CD4-positive, alpha-beta T cell (primary cell): ENCODE measurements around the gene AIF1. TPM values are rescaled to one million over a fixed set of nuclear protein-coding genes. Genes with fewer than 3 reads are reported as not detected.

Source experiments
- ATAC-seq: fragments of 200-7000 bp; cut with Tn5 transposase; one replicate; pipeline ENCODE4 v1.10.0; 2022; ENCODE audit warnings: mild to moderate bottlenecking; ENCODE audit not compliant: poor library complexity
- CTCF ChIA-PET: fragments of 350-600 bp; sonication (Branson Sonifier 250); formaldehyde crosslinking; loops from one replicate; lab custom pipeline; 2021; ENCODE audit warnings: antibody characterized with exemption, inconsistent platforms; lab: Charles Lee
- POLR2A ChIA-PET: fragments of 350-600 bp; sonication (Branson Sonifier 250); formaldehyde crosslinking; loops from one replicate; lab custom pipeline; 2021; ENCODE audit warnings: antibody characterized with exemption, inconsistent platforms; lab: Charles Lee
- DNase-seq, 14 experiments: peaks; one replicate each; pipeline ENCODE4 v3.0.0-alpha.2; 2013 to 2020; ENCODE audit warnings: mixed read lengths in 2 of 14
- H3K27ac ChIP-seq, 2 donors: one replicate each; pipeline versions ENCODE4 v1.5.1 to v1.7.0; 2013; ENCODE audit warnings: low read length in 2 of 2, low read depth in 1 of 2, mild to moderate bottlenecking in 1 of 2
- H3K27me3 ChIP-seq, 2 experiments: 1 replicate in 1 of 2; 2 replicates in 1 of 2; pipeline versions ENCODE4 v1.6.1 to v1.7.0; 2013; ENCODE audit warnings: low read length in 2 of 2, control low read depth in 1 of 2, mild to moderate bottlenecking in 1 of 2, moderate library complexity in 1 of 2; ENCODE audit not compliant: insufficient read depth in 2 of 2, control insufficient read depth in 1 of 2
- H3K36me3 ChIP-seq: one replicate; pipeline ENCODE4 v1.6.1; 2013; ENCODE audit warnings: low read length, control low read depth; ENCODE audit not compliant: insufficient read depth
- H3K4me1 ChIP-seq: one replicate; pipeline ENCODE4 v1.6.1; 2013; ENCODE audit warnings: low read length, control low read depth; ENCODE audit not compliant: insufficient read depth
- H3K4me3 ChIP-seq: one replicate; pipeline ENCODE4 v1.5.1; 2013; ENCODE audit warnings: mild to moderate bottlenecking, low read length, moderate library complexity
- H3K9me3 ChIP-seq, 2 experiments: 1 replicate in 1 of 2; 2 replicates in 1 of 2; pipeline versions ENCODE4 v1.6.1 to v1.7.0; 2013; ENCODE audit warnings: low read length in 2 of 2, mild to moderate bottlenecking in 2 of 2, control low read depth in 1 of 2, moderate library complexity in 1 of 2; ENCODE audit not compliant: control insufficient read depth in 1 of 2, insufficient read depth in 1 of 2
- H3K27ac Mint-ChIP-seq: one replicate; pipeline ENCODE4 v1.8.0; 2020; ENCODE audit warnings: mixed read lengths
- H3K27me3 Mint-ChIP-seq: one replicate; pipeline ENCODE4 v1.8.0; 2021; ENCODE audit warnings: mixed read lengths
- H3K36me3 Mint-ChIP-seq: one replicate; pipeline ENCODE4 v1.8.0; 2021; ENCODE audit warnings: low read depth, mixed read lengths
- H3K4me1 Mint-ChIP-seq: one replicate; pipeline ENCODE4 v1.8.0; 2021; ENCODE audit warnings: low read depth, mixed read lengths
- H3K4me3 Mint-ChIP-seq: one replicate; pipeline ENCODE4 v1.8.0; 2020; ENCODE audit warnings: mild to moderate bottlenecking, mixed read lengths
- H3K9me3 Mint-ChIP-seq: one replicate; pipeline ENCODE4 v1.8.0; 2020; ENCODE audit warnings: mixed read lengths
- intact Hi-C, 2 experiments: fragments of 100-400 bp; cut with DNase I in 1 of 2; cut with micrococcal nuclease in 1 of 2; formaldehyde crosslinking; loops; one replicate each; pipeline versions ENCODE4 v1.15.1 to v1.9.0; 2023 to 2025; cut with DNase I, micrococcal nuclease
- total RNA-seq, 174 experiments: library from RNA in 2 of 174; stranded (reverse) in 2 of 174; gene quantifications; one replicate each; pipeline ENCODE4 v1.2.3 and lab custom pipeline; 2021 to 2026
- TF ChIP-seq, protein P1 (sequence below): fragments of 200-600 bp; IDR thresholded peaks from one replicate; pipeline ENCODE4 v1.8.0; 2022; ENCODE audit warnings: antibody characterized with exemption, mild to moderate bottlenecking

Gene AIF1
- total RNA-seq, 2 experiments from 2014 or later, result 31.8 to 35.5 TPM

- Histone ChIP-seq H3K9me3 (no peaks in the 10 kb centered on the region), H3K27me3 (no peaks in the 10 kb centered on the region), H3K36me3 (peaks cover 31% of the 10 kb centered on the region), H3K4me1 (peaks cover 97% of the 10 kb centered on the region), H3K27ac (peak within 1 kb of the TSS; percentile 84 to 87), H3K4me3 (peak within 1 kb of the TSS; percentile 75)
- peak in 13 of 14 experiments; percentile 47 to 93 (median 64) for DNase-seq
- intact Hi-C loops, result no loop called here
- no peaks in the 10 kb centered on the region for H3K27me3 Mint-ChIP-seq
- H3K4me1 Mint-ChIP-seq, result peaks cover 95% of the 10 kb centered on the region
- TF ChIP-seq, protein P1, sequence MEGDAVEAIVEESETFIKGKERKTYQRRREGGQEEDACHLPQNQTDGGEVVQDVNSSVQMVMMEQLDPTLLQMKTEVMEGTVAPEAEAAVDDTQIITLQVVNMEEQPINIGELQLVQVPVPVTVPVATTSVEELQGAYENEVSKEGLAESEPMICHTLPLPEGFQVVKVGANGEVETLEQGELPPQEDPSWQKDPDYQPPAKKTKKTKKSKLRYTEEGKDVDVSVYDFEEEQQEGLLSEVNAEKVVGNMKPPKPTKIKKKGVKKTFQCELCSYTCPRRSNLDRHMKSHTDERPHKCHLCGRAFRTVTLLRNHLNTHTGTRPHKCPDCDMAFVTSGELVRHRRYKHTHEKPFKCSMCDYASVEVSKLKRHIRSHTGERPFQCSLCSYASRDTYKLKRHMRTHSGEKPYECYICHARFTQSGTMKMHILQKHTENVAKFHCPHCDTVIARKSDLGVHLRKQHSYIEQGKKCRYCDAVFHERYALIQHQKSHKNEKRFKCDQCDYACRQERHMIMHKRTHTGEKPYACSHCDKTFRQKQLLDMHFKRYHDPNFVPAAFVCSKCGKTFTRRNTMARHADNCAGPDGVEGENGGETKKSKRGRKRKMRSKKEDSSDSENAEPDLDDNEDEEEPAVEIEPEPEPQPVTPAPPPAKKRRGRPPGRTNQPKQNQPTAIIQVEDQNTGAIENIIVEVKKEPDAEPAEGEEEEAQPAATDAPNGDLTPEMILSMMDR, result no peak
- no peaks in the 10 kb centered on the region for H3K9me3 Mint-ChIP-seq
- peak within 1 kb of the TSS; percentile 95 for H3K27ac Mint-ChIP-seq
- H3K4me3 Mint-ChIP-seq, result peak within 1 kb of the TSS; percentile 95
- ChIA-PET POLR2A (interaction anchor here (0.8 to 34.9 kb wide), 7 partner anchors 4 to 240 kb away, joined by 3 to 1160 read pairs (median 42); partner anchors contain the start of genes ATP6V1G2, BAG6, DDX39B and HSPA1A), CTCF (interaction anchor here (1.3 to 16.9 kb wide), 3 partner anchors 19 to 26 kb away, joined by 4 to 353 read pairs (median 169); partner anchors contain the start of genes ATP6V1G2, NCR3 and NFKBIL1)
- peak; percentile 14 for ATAC-seq
- H3K36me3 Mint-ChIP-seq, result peaks cover 50% of the 10 kb centered on the region
Observed at GRCh38 chr6:31575335-31575901, 39.6 kb upstream of the AIF1 start, which contains the start of gene TNF. TSS of gene TNF (plus strand) at chr6:31575565. CDS start at chr6:31575742, 177 bp downstream.

DNA sequence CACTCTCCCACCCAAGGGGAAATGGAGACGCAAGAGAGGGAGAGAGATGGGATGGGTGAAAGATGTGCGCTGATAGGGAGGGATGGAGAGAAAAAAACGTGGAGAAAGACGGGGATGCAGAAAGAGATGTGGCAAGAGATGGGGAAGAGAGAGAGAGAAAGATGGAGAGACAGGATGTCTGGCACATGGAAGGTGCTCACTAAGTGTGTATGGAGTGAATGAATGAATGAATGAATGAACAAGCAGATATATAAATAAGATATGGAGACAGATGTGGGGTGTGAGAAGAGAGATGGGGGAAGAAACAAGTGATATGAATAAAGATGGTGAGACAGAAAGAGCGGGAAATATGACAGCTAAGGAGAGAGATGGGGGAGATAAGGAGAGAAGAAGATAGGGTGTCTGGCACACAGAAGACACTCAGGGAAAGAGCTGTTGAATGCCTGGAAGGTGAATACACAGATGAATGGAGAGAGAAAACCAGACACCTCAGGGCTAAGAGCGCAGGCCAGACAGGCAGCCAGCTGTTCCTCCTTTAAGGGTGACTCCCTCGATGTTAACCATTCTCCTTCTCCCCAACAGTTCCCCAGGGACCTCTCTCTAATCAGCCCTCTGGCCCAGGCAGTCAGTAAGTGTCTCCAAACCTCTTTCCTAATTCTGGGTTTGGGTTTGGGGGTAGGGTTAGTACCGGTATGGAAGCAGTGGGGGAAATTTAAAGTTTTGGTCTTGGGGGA is 38.9 kb upstream of the AIF1 start:
- H3K27ac Mint-ChIP-seq, result peak overlapping the region; percentile 95
- ATAC-seq, result no peak
- intact Hi-C loops, result loop anchor here in 1 of 2 experiments (2.0 kb wide), 1 partner anchor 13 kb away; no protein-coding TSS in a partner anchor

More for the DNA sequence above, 38.9 kb upstream of the AIF1 start:
- DNase-seq, result peak in 1 of 14 experiments; percentile 42
- ChIA-PET CTCF (interaction anchor here (1.2 to 16.9 kb wide), 4 partner anchors 10 to 83 kb away, joined by 3 to 353 read pairs (median 87); partner anchors contain the start of genes ATP6V1G2, LST1, NCR3 and NFKBIL1), POLR2A (interaction anchor here (1.0 to 34.9 kb wide), 8 partner anchors 5 to 379 kb away, joined by 3 to 1160 read pairs (median 26); partner anchors contain the start of genes ATP6V1G2, BAG6, DDX39B and LST1)
- Mint-ChIP-seq H3K4me3 (peak overlapping the region; percentile 95), H3K9me3 (no peaks in the 10 kb centered on the region), H3K27me3 (no peaks in the 10 kb centered on the region), H3K4me1 (peaks cover 91% of the 10 kb centered on the region), H3K36me3 (peaks cover 57% of the 10 kb centered on the region)
- H3K9me3 ChIP-seq, result no peaks in the 10 kb centered on the region
- TF ChIP-seq, protein P1, result no peak
- H3K36me3 ChIP-seq, result peaks cover 37% of the 10 kb centered on the region
- H3K27ac ChIP-seq, result peak overlapping the region; percentile 84 to 87
- peaks cover 92% of the 10 kb centered on the region for H3K4me1 ChIP-seq
- no peaks in the 10 kb centered on the region for H3K27me3 ChIP-seq
- H3K4me3 ChIP-seq, result peak overlapping the region; percentile 75
